ENCODE results near the gene SCD5. TPM values are rescaled to one million over a fixed set of nuclear protein-coding genes. Genes with fewer than 3 reads are reported as not detected.

Gene SCD5
- total and polyA plus RNA-seq, 7 donors, result 0.69 to 30.7 (median 27.3) TPM

DNA sequence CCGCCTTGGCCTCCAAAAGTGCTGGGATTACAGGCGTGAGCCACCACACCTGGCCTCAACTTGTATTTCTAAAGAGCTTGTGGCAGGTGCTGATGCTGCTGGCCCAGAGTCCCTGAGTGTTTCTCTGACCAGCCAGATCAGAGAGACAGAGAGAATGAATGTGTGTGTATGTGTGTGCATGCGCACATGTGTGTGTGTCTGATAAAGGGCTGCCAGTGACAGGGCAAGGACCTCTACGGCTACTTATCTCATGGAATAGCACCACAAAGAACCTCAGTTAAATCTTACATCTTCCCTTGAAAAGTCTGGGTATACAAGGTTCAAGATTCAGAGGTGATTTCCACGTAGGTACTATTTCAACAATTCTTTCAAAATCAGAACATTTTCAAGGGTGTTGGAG lies 86.0 kb downstream of the SCD5 start:
- TF ChIP-seq EP300 (IDR thresholded peaks at IDR 0.05) (no peak), POLR2AphosphoS5 (IDR thresholded peaks at IDR 0.05) (no peak), POLR2A (IDR thresholded peaks at IDR 0.05) (no peak)
- TF ChIP-seq, protein P1, sequence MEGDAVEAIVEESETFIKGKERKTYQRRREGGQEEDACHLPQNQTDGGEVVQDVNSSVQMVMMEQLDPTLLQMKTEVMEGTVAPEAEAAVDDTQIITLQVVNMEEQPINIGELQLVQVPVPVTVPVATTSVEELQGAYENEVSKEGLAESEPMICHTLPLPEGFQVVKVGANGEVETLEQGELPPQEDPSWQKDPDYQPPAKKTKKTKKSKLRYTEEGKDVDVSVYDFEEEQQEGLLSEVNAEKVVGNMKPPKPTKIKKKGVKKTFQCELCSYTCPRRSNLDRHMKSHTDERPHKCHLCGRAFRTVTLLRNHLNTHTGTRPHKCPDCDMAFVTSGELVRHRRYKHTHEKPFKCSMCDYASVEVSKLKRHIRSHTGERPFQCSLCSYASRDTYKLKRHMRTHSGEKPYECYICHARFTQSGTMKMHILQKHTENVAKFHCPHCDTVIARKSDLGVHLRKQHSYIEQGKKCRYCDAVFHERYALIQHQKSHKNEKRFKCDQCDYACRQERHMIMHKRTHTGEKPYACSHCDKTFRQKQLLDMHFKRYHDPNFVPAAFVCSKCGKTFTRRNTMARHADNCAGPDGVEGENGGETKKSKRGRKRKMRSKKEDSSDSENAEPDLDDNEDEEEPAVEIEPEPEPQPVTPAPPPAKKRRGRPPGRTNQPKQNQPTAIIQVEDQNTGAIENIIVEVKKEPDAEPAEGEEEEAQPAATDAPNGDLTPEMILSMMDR (IDR thresholded peaks at IDR 0.05), result no peak
- Histone ChIP-seq H3K36me3 (no peaks in the 10 kb centered on the region), H3K4me3 (no peak overlapping the region), H3K27me3 (no peaks in the 10 kb centered on the region), H3K9me3 (no peaks in the 10 kb centered on the region), H3K4me1 (peaks cover 0 to 3% (median 0%) of the 10 kb centered on the region in 4 donors), H3K27ac (no peak overlapping the region)
- DNase-seq, result no peak
- intact Hi-C loops (cut with DNase I), result no loop called here
- 93 to 96% methylated on average over 5 of the region's 5 CpGs for WGBS, 2 donors

DNA sequence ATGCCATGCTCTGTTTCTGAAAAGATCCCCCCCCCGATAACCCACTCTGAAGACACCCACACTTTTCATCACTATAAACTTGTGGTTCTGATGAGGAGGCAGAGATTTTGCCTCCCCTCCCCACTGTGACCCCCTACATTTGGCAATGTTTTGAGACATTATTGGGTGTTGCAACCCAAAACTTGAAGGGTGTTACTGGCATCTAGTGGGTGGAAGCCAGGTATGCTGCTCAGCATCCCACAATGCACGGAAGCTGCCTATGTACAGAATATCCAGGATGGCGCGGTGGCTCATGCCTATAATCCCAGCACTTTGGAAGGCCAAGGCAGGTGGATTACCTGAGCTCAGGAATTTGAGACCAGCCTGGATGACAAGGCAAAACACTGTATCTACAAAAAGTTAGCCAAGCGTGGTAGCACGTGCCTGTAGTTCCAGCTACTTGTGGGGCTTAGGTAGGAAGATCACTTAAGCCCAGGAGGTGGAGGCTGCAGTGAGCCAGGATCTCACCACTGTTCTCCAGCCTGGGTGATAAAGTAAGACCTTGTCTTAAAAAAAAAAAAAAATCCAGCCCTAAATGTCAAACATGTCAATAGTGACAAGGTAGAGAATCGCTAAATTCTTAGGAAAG lies 87.3 kb downstream of the SCD5 start:
- H3K4me1 ChIP-seq, result peaks cover 0 to 9% (median 4%) of the 10 kb centered on the region in 4 donors
- H3K36me3 ChIP-seq, result no peaks in the 10 kb centered on the region
- no peak overlapping the region for H3K27ac ChIP-seq
- no peak for DNase-seq
- 80 to 93% methylated on average over 7 of the region's 7 CpGs for WGBS, 2 donors
- no peaks in the 10 kb centered on the region for H3K27me3 ChIP-seq
- TF ChIP-seq, protein P1 (IDR thresholded peaks at IDR 0.05), result no peak
- TF ChIP-seq POLR2A (IDR thresholded peaks at IDR 0.05) (no peak), POLR2AphosphoS5 (IDR thresholded peaks at IDR 0.05) (no peak), EP300 (IDR thresholded peaks at IDR 0.05) (no peak)
- no peak overlapping the region for H3K4me3 ChIP-seq
- intact Hi-C loops (cut with DNase I), result no loop called here
- H3K9me3 ChIP-seq, result no peaks in the 10 kb centered on the region

DNA sequence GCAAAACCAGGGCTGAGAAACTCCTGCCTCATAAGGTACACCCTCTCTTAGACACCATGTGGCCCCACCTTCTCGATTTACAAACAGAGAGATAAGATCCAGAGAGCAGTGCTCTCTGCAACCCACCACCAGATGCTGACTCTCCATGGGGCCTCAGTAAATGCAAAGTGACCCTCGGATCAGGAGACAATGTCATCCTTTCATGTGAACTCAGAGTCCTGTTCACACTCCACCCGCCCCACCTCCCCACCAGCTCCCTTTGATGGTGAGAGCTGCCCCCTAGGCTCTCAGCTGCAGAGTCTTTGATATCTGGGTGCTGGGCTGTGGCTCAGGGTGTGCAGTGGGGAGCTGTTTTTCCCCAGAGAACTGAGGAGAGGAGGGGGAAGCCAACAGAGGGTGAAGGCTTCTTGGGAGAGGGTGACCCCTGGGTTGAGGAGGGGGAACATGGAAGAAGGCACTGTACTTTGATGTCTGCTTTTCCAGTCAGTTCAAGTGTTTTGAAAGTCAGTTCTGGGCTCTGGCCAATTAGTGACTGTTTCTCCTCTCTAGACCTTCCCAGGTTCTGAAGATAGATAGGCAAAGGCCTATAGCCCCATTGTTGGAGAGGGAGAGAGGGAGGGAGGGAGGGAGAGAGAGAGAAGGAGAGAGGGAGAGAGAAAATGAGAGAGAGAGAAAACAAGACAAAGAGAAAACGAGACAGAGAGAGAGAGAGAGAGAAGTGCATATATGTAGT lies 88.2 kb downstream of the SCD5 start:
- intact Hi-C loops (cut with DNase I), result no loop called here

GRCh38 chr4:82708982-82709381 lies 89.6 kb downstream of the SCD5 start:
- peaks cover 0 to 5% (median 0%) of the 10 kb centered on the region in 4 donors for H3K36me3 ChIP-seq
- DNase-seq, result no peak
- no peaks in the 10 kb centered on the region for H3K27me3 ChIP-seq
- H3K9me3 ChIP-seq, result no peaks in the 10 kb centered on the region
- WGBS, 2 donors, result 76 to 85% methylated on average over 1 of the region's 1 CpG
- intact Hi-C loops (cut with DNase I), result no loop called here
- H3K4me1 ChIP-seq, result peaks cover 0 to 15% (median 6%) of the 10 kb centered on the region in 4 donors
- H3K27ac ChIP-seq, result no peak overlapping the region
- no peak overlapping the region for H3K4me3 ChIP-seq
- TF ChIP-seq EP300 (IDR thresholded peaks at IDR 0.05) (no peak), POLR2A (IDR thresholded peaks at IDR 0.05) (no peak), POLR2AphosphoS5 (IDR thresholded peaks at IDR 0.05) (no peak)
- TF ChIP-seq, protein P1 (IDR thresholded peaks at IDR 0.05), result no peak

More for the DNA sequence above, 88.2 kb downstream of the SCD5 start:
- no peak for DNase-seq
- WGBS, 2 donors, result 62 to 65% methylated on average over 4 of the region's 4 CpGs
- TF ChIP-seq POLR2AphosphoS5 (IDR thresholded peaks at IDR 0.05), result no peak
- no peak for TF ChIP-seq EP300 (IDR thresholded peaks at IDR 0.05)
- TF ChIP-seq, protein P1 (IDR thresholded peaks at IDR 0.05), result no peak
- no peak for TF ChIP-seq POLR2A (IDR thresholded peaks at IDR 0.05)
- H3K4me3 ChIP-seq, result no peak overlapping the region
- no peaks in the 10 kb centered on the region for H3K9me3 ChIP-seq
- H3K36me3 ChIP-seq, result no peaks in the 10 kb centered on the region
- no peak overlapping the region for H3K27ac ChIP-seq
- H3K4me1 ChIP-seq, result peaks cover 0 to 15% (median 6%) of the 10 kb centered on the region in 4 donors
- no peaks in the 10 kb centered on the region for H3K27me3 ChIP-seq

Measured in sigmoid colon (tissue), 7 donors.